ENCODE data around the gene DCP1B. TPM values are rescaled to one million over a fixed set of nuclear protein-coding genes. Genes with fewer than 3 reads are reported as not detected.
A peak's percentile ranks its signal among the peaks of the same experiment; 100 is the strongest.

DCP1B gene
- polyA plus RNA-seq (2011; rRNA removed) (19.1 and 19.2 TPM in 2 replicates), polyA plus RNA-seq (2017; fragmentation: RNase III; extraction: RNeasy Plus Mini Kit Qiagen cat#74134 plus additional on column Dnase treatment) (7.5 to 7.9 TPM (median 7.7 TPM) in 3 replicates), polyA minus RNA-seq (2011; rRNA and poly(A)+ RNA removed) (13.7 and 21.2 TPM in 2 replicates)
- 7.8 and 8.9 TPM in 2 replicates for polyA plus RNA-seq (2012; cell fraction: cytosol; rRNA removed)
- polyA plus RNA-seq (2012; cell fraction: nucleus; rRNA removed): 5.7 and 6.3 TPM in 2 replicates

- peak; percentile 99 for ATAC-seq
- WGBS (ENCODE audit: missing lambda C conversion rate): 8% methylated on average over 24 of the region's 55 CpGs
- peak; percentile 77 to 98 for DNase-seq (ENCODE audit: low read depth in 1 of 2, low spot score in 1 of 2)
- ChIA-PET POLR2A (interaction anchor here (0.6 to 1.2 kb wide), 7 partner anchors 11 to 313 kb away, joined by 3 to 5 read pairs (median 3); partner anchors contain the start of gene ADIPOR2), CTCF (interaction anchor here (0.6 to 2.0 kb wide), 5 partner anchors 10 to 579 kb away, joined by 3 to 8 read pairs (median 3); no protein-coding TSS in a partner anchor)
- peak within 1 kb of the TSS; percentile 70 for H3K4me3 ChIP-seq
- peaks cover 12% of the 10 kb centered on the region; the same call in 2 of the 3 replicates for H3K4me1 ChIP-seq
- H3K9me3 ChIP-seq: no peaks in the 10 kb centered on the region
- peak within 1 kb of the TSS; percentile 89 for H3K4me2 ChIP-seq
- peak; percentile 97 for FAIRE-seq
- peak within 1 kb of the TSS; percentile 94 to 98 for H3K27ac ChIP-seq
- TF ChIP-seq CBX2 (IDR thresholded peaks at IDR 0.05; ENCODE audit: borderline replicate concordance, low read depth): no peak
- peak; percentile 49; the same call in 1 of the 2 replicates for TF ChIP-seq HMGXB4 (CRISPR knock-in tag; IDR thresholded peaks at IDR 0.05; ENCODE audit: borderline replicate concordance)
- TF ChIP-seq RARB (CRISPR knock-in tag; IDR thresholded peaks at IDR 0.05): no peak
- peak; percentile 79 for TF ChIP-seq KDM5A (IDR thresholded peaks at IDR 0.05)
- TF ChIP-seq, protein P1, sequence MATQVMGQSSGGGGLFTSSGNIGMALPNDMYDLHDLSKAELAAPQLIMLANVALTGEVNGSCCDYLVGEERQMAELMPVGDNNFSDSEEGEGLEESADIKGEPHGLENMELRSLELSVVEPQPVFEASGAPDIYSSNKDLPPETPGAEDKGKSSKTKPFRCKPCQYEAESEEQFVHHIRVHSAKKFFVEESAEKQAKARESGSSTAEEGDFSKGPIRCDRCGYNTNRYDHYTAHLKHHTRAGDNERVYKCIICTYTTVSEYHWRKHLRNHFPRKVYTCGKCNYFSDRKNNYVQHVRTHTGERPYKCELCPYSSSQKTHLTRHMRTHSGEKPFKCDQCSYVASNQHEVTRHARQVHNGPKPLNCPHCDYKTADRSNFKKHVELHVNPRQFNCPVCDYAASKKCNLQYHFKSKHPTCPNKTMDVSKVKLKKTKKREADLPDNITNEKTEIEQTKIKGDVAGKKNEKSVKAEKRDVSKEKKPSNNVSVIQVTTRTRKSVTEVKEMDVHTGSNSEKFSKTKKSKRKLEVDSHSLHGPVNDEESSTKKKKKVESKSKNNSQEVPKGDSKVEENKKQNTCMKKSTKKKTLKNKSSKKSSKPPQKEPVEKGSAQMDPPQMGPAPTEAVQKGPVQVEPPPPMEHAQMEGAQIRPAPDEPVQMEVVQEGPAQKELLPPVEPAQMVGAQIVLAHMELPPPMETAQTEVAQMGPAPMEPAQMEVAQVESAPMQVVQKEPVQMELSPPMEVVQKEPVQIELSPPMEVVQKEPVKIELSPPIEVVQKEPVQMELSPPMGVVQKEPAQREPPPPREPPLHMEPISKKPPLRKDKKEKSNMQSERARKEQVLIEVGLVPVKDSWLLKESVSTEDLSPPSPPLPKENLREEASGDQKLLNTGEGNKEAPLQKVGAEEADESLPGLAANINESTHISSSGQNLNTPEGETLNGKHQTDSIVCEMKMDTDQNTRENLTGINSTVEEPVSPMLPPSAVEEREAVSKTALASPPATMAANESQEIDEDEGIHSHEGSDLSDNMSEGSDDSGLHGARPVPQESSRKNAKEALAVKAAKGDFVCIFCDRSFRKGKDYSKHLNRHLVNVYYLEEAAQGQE (IDR thresholded peaks at IDR 0.05): no peak
- TF ChIP-seq, protein P2, sequence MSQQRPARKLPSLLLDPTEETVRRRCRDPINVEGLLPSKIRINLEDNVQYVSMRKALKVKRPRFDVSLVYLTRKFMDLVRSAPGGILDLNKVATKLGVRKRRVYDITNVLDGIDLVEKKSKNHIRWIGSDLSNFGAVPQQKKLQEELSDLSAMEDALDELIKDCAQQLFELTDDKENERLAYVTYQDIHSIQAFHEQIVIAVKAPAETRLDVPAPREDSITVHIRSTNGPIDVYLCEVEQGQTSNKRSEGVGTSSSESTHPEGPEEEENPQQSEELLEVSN (IDR thresholded peaks at IDR 0.05; ENCODE audit: borderline replicate concordance, low read depth): peak; percentile 89; the same call in 1 of the 2 replicates
- TF ChIP-seq, protein P3, sequence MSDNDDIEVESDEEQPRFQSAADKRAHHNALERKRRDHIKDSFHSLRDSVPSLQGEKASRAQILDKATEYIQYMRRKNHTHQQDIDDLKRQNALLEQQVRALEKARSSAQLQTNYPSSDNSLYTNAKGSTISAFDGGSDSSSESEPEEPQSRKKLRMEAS (IDR thresholded peaks at IDR 0.05): peak; percentile 93
- TF ChIP-seq PHF8 (IDR thresholded peaks at IDR 0.05; ENCODE audit: borderline replicate concordance, low read depth): peak; percentile 86
- no peak for TF ChIP-seq ZC3H11A (IDR thresholded peaks at IDR 0.05)
- peak; percentile 53; the same call in 1 of the 2 replicates for TF ChIP-seq TFCP2L1 (CRISPR knock-in tag; IDR thresholded peaks at IDR 0.05)
- TF ChIP-seq, protein P4, sequence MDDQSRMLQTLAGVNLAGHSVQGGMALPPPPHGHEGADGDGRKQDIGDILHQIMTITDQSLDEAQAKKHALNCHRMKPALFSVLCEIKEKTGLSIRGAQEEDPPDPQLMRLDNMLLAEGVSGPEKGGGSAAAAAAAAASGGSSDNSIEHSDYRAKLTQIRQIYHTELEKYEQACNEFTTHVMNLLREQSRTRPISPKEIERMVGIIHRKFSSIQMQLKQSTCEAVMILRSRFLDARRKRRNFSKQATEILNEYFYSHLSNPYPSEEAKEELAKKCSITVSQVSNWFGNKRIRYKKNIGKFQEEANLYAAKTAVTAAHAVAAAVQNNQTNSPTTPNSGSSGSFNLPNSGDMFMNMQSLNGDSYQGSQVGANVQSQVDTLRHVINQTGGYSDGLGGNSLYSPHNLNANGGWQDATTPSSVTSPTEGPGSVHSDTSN (IDR thresholded peaks at IDR 0.05): no peak
- no peak for TF ChIP-seq NR3C1 (IDR thresholded peaks at IDR 0.05)
- TF ChIP-seq, protein P5, sequence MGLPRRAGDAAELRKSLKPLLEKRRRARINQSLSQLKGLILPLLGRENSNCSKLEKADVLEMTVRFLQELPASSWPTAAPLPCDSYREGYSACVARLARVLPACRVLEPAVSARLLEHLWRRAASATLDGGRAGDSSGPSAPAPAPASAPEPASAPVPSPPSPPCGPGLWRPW (IDR thresholded peaks at IDR 0.05): no peak
- no peak for TF ChIP-seq HOXA7 (CRISPR knock-in tag; IDR thresholded peaks at IDR 0.05)
- peak; percentile 52 to 88; a peak in 4 of 5 replicates for TF ChIP-seq JUN (IDR thresholded peaks at IDR 0.05)
- 0 out of 2 replicates have a peak, but pooled peaks have one; percentile 46 for TF ChIP-seq HOXB5 (CRISPR knock-in tag; IDR thresholded peaks at IDR 0.05)
- no peak for TF ChIP-seq MYC (IDR thresholded peaks at IDR 0.05; ENCODE audit: borderline replicate concordance, low read length)
- no peak for TF ChIP-seq RNF2 (IDR thresholded peaks at IDR 0.05; ENCODE audit: borderline replicate concordance, low read depth)
- no peak for TF ChIP-seq HOXB13 (CRISPR knock-in tag; IDR thresholded peaks at IDR 0.05; ENCODE audit: low read depth)
- no peak for TF ChIP-seq EHF (CRISPR knock-in tag; IDR thresholded peaks at IDR 0.05)
- TF ChIP-seq CHD4 (IDR thresholded peaks at IDR 0.05; ENCODE audit: borderline replicate concordance): no peak
- TF ChIP-seq ZSCAN20 (CRISPR knock-in tag; IDR thresholded peaks at IDR 0.05): no peak
- TF ChIP-seq RAD21 (conservative IDR thresholded peaks at IDR 0.05 in 1 of 2, IDR thresholded peaks at IDR 0.05 in 1 of 2): no peak
- TF ChIP-seq HEYL (CRISPR knock-in tag; IDR thresholded peaks at IDR 0.05): no peak
- no peak for TF ChIP-seq SREBF2 (IDR thresholded peaks at IDR 0.05)
- 0 out of 3 replicates have a peak, but pooled peaks have one; percentile 11 for TF ChIP-seq SMC3 (IDR thresholded peaks at IDR 0.05)
- no peak for TF ChIP-seq CEBPB (IDR thresholded peaks at IDR 0.05)
- TF ChIP-seq FOSL2 (IDR thresholded peaks at IDR 0.05): no peak
- TF ChIP-seq FOSL2 (CRISPR knock-in tag; IDR thresholded peaks at IDR 0.05): no peak
- 0 out of 3 replicates have a peak, but pooled peaks have one; percentile 48 for TF ChIP-seq BCL3 (IDR thresholded peaks at IDR 0.05)
These were observed at the start of gene DCP1B for GRCh38 chr12:2004113-2004929. TSS of gene DCP1B (minus strand) at chr12:2004457. CDS start at chr12:2004431, 26 bp downstream.
